Esophagus (tissue), 2 donors: ENCODE results near the gene IPO11. TPM values are rescaled to one million over a fixed set of nuclear protein-coding genes. Genes with fewer than 3 reads are reported as not detected.
"Not testable (repeated sequence)": the region's sequence is repeated elsewhere in the genome, so short reads cannot be mapped to it uniquely, and the experiment has no call there.

Experiments used
- H3K27ac ChIP-seq, 2 donors: one replicate each; pipeline ENCODE4 v1.5.1; 2013; ENCODE audit warnings: low read depth in 2 of 2, mild to moderate bottlenecking in 2 of 2, inconsistent platforms in 1 of 2, low read length in 1 of 2, moderate library complexity in 1 of 2
- H3K27me3 ChIP-seq, 2 donors: one replicate each; pipeline ENCODE4 v1.6.1; 2013; ENCODE audit warnings: low read length in 2 of 2, control low read depth in 1 of 2, mild to moderate bottlenecking in 1 of 2; ENCODE audit not compliant: insufficient read depth in 2 of 2, control insufficient read depth in 1 of 2
- H3K36me3 ChIP-seq, 2 donors: one replicate each; pipeline ENCODE4 v1.6.1; 2013; ENCODE audit warnings: low read length in 1 of 2; ENCODE audit not compliant: control insufficient read depth in 2 of 2, insufficient read depth in 2 of 2
- H3K4me1 ChIP-seq, 2 donors: one replicate each; pipeline ENCODE4 v1.6.1; 2013; ENCODE audit warnings: low read length in 1 of 2; ENCODE audit not compliant: control insufficient read depth in 2 of 2, insufficient read depth in 2 of 2
- H3K4me3 ChIP-seq, 2 donors: one replicate each; pipeline ENCODE4 v1.5.1; 2013; ENCODE audit warnings: low read length in 2 of 2, mild to moderate bottlenecking in 2 of 2, low read depth in 1 of 2, moderate library complexity in 1 of 2
- H3K9me3 ChIP-seq, 2 donors: one replicate each; pipeline ENCODE4 v1.6.1; 2013; ENCODE audit warnings: mild to moderate bottlenecking in 2 of 2, low read depth in 1 of 2, low read length in 1 of 2, moderate library complexity in 1 of 2; ENCODE audit not compliant: control insufficient read depth in 2 of 2, insufficient read depth in 1 of 2
- WGBS, 2 donors: extraction: QIAGEN DNeasy Blood & Tissue Kit; methylation state at CpG; one replicate each; pipeline ENCODE4 v1.1.7; 2013; 5-methylcytosine and 5-hydroxymethylcytosine counted together
- polyA plus RNA-seq, 2 donors: library from polyadenylated mRNA; stranded (reverse); fragments of 200-250 nt; gene quantifications; one replicate each; pipeline ENCODE4 v1.2.3, GENCODE V29; 2013
- donor health status: healthy with polysubstance abuse.
- donor health status: Bipolar disorder and iron deficiency.

Gene IPO11
- polyA plus RNA-seq, 2 donors, result 5.4 to 9.1 TPM

DNA sequence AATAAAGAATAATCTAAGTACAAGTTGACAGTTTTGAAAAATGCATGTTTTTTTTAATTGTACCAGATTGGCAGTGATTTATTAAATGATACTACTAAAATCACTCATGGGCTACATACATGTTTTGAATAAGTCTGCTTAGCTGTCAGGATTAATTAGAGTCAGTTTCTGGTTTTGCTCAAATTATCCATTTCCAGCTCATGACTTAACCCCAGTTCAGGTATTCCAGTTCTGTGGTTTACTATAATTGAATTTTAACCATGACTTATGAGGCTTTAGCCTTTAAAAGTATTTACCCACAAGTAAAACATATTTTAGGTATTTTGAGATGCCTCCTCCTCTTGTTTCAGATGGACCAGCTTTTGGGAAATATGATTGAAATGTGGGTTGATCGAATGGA is 148.2 kb downstream of the IPO11 start:
- WGBS, 2 donors, result 94 to 98% methylated on average over 1 of the region's 1 CpG

DNA sequence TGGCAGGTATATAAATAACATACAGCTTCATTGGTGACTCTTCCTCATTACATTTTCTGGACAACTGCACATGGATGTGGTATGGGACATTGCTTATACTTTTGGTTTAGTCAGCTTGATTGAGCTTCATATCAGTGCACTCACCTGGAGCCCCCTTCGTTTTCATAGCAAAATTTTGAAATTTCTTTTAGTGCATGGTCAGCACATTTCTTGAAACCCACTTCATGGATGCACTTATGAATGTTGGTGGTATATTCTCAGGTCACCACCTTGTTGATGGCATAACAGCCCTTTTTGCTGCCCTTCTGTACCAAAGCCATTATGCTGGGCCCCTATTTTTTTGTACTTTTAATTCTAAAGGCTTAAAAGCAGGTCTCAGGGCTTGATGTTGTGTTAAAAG is 149.3 kb downstream of the IPO11 start:
- no peak overlapping the region for H3K27ac ChIP-seq
- WGBS, 2 donors, result 83 to 94% methylated on average over 1 of the region's 1 CpG

More for the DNA sequence above, 148.2 kb downstream of the IPO11 start:
- no peak overlapping the region for H3K27ac ChIP-seq
- no peaks in the 10 kb centered on the region for H3K4me1 ChIP-seq
- H3K4me3 ChIP-seq, result no peak overlapping the region
- H3K36me3 ChIP-seq, result peaks cover 0 to 2% of the 10 kb centered on the region in 2 donors
- no peaks in the 10 kb centered on the region for H3K9me3 ChIP-seq
- H3K27me3 ChIP-seq, result no peaks in the 10 kb centered on the region

DNA sequence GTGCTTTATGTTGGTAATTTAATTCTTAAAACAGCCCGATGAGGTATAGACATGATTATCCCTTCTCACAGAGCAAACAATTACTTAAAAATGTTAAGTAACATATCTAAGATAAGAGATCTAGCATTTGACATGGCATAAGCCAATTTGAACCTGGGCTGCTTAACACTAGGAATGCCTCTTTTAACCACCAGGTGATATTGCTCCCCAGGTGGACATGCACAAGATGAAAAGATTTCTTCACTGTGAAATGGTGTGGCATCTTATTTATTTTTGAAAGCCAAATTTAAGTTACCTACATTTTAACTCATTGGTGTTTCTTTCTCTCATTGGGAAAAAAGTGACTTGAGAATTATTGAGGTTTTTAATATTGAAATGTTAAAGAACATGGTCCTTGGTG is 150.3 kb downstream of the IPO11 start:
- Histone ChIP-seq H3K27ac (no peak overlapping the region), H3K9me3 (peaks cover 0 to 2% of the 10 kb centered on the region in 2 donors), H3K4me3 (no peak overlapping the region), H3K27me3 (no peaks in the 10 kb centered on the region), H3K4me1 (no peaks in the 10 kb centered on the region), H3K36me3 (peaks cover 0 to 2% of the 10 kb centered on the region in 2 donors)
- 70 to 73% methylated on average over 1 of the region's 1 CpG for WGBS, 2 donors

More for the DNA sequence above, 149.3 kb downstream of the IPO11 start:
- no peaks in the 10 kb centered on the region for H3K9me3 ChIP-seq
- no peak overlapping the region for H3K4me3 ChIP-seq
- H3K27me3 ChIP-seq, result no peaks in the 10 kb centered on the region
- no peaks in the 10 kb centered on the region for H3K4me1 ChIP-seq
- H3K36me3 ChIP-seq, result peaks cover 0 to 2% of the 10 kb centered on the region in 2 donors

DNA sequence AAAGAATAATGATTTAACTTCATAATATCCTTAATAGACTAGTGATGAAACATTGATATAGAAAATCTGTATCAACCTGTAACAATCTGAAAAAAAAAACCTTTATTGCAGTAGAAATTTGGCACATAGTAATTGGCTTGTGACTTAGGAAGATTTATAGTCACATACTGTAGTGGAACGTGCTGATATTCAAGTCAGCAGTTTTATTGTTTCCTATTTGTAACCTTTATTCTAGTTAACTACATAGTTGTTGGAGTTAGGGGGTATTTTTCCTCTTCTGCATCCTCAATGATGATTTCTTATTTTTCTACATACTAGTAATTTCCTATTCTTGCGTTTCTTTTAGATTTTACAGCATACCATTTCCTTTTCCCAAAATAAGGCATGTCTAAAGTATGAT is 151.5 kb downstream of the IPO11 start:
- no peak overlapping the region for H3K4me3 ChIP-seq
- H3K4me1 ChIP-seq, result no peaks in the 10 kb centered on the region
- H3K27ac ChIP-seq, result no peak overlapping the region
- 67 to 72% methylated on average over 2 of the region's 2 CpGs for WGBS, 2 donors
- peaks cover 0 to 3% of the 10 kb centered on the region in 2 donors for H3K36me3 ChIP-seq
- peaks cover 0 to 2% of the 10 kb centered on the region in 2 donors for H3K9me3 ChIP-seq
- no peaks in the 10 kb centered on the region for H3K27me3 ChIP-seq

DNA sequence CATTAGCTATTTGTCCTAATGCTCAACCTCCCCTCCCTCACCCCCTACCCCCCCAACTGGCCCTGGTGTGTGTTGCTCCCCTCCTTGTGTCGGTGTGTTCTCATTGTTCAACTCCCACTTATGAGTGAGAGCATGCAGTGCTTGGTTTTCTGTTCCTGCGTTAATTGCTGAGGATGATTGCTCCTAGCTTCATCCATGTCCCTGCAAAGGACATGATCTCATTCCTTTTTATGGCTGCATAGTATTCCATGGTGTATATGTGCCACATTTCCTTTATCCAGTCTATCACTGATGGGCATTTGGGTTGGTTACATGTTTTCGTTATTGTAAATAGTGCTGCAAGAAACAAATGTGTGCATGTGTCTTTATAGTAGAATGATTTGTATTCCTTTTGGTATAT is 153.2 kb downstream of the IPO11 start:
- H3K4me1 ChIP-seq, H3K27me3 ChIP-seq, H3K36me3 ChIP-seq, H3K9me3 ChIP-seq, H3K27ac ChIP-seq, H3K4me3 ChIP-seq: not testable (repeated sequence)
- 84 to 86% methylated on average over 3 of the region's 3 CpGs for WGBS, 2 donors

DNA sequence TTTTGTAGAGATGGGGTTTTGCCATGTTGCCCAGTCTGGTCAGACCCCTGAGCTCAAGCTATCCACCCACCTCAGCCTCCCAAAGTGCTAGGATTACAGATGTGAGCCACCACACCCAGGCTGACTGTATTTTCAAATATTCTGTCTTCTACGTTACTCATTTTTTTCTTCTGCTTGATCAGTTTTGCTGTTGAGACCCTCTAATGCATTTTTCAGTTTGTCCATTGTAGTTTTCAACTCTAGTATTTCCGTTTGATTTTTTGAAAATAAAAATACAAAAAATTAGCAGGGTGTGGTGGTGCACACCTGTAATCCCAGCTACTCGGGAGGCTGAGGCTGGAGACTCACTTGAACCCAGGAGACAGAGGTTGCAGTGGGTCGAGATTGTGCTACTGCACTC is 155.6 kb downstream of the IPO11 start:
- Histone ChIP-seq H3K9me3 (peaks cover 0 to 2% of the 10 kb centered on the region in 2 donors), H3K4me1 (no peaks in the 10 kb centered on the region), H3K4me3 (no peak overlapping the region), H3K36me3 (peaks cover 0 to 3% of the 10 kb centered on the region in 2 donors), H3K27ac (no peak overlapping the region), H3K27me3 (no peaks in the 10 kb centered on the region)
- 96% methylated on average over 4 of the region's 4 CpGs for WGBS, 2 donors

DNA sequence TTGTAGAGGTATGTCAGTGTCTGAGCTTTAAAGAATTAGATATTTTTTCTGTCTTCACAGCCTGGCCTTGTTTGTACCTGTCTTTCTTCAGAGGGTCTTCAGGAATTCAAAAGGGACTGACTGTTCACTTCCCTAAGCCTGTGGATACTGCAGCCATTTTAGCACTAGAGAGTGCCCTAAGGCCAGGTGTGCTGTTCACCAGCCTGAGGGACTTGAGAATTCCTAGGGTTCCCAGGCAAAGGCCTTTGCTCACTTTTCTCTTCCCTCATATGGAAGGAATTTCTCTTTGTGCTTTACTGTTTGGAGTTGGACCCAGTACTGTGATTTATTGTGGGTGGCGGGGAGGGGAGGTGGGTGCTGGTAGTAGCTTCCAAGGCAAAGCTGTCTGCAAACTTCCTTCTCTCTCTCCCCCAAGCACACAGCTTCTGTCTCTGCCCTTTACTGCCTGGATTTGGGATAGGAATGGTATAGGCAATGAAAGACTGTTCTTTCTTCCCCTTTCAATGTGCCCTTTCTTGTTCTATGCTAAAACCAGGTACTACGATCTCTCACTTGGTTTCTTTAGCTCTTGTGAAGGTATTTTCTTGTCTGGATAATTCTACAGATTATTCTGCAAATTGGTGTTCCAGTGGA is 156.4 kb downstream of the IPO11 start:
- no peaks in the 10 kb centered on the region for H3K27me3 ChIP-seq
- 93 to 98% methylated on average over 2 of the region's 2 CpGs for WGBS, 2 donors
- peaks cover 0 to 3% of the 10 kb centered on the region in 2 donors for H3K36me3 ChIP-seq
- H3K27ac ChIP-seq, result no peak overlapping the region
- peaks cover 0 to 2% of the 10 kb centered on the region in 2 donors for H3K9me3 ChIP-seq
- no peaks in the 10 kb centered on the region for H3K4me1 ChIP-seq
- H3K4me3 ChIP-seq, result no peak overlapping the region

DNA sequence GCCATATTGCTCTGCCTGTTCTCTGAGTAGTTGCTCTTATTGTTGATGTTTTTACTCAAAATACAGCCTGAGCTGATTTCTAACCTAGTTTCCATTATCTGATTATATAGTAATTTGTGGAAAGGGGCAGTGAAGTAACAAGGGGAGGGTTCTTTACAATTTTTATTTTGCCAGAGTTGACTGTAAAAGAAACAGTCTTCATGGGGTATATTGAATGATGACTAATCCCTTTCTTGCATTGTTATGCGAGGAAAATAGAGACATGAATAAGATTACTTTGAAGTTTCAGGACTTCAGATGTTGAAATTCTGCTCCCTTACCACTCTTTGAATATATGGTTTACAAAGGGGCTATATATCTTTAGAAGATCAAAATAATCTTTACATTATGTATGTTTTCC is 156.9 kb downstream of the IPO11 start:
- WGBS, 2 donors, result 48 to 49% methylated on average over 1 of the region's 1 CpG
- Histone ChIP-seq H3K4me3 (no peak overlapping the region), H3K9me3 (peaks cover 0 to 2% of the 10 kb centered on the region in 2 donors), H3K36me3 (peaks cover 0 to 3% of the 10 kb centered on the region in 2 donors), H3K27ac (no peak overlapping the region), H3K27me3 (no peaks in the 10 kb centered on the region), H3K4me1 (no peaks in the 10 kb centered on the region)

DNA sequence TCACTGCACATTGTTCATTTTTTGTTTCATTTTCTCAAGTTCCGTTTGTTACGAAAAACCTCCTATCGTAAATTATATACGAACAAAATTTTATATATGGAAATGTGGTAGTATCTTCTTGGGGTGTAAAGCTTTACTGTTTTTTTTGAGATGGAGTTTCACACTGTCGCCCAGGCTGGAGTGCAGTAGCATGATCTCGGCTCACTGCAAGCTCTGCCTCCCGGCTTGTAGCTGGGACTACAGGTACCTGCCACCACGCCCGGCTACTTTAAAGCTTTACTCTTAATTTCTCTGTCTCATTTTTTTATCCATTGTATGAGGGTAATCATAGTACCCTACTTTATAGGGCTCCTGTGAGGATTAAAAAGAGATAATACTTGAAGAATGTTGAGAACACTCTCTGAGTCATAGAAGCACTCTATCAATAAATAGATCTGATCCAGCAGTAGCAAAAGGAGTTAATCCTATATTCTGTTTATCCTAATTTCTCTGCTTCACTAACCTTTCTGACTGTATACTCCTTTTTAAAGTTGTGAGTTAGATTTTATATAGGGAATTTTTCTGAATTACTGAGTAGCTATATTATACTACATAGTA is 160.5 kb downstream of the IPO11 start:
- Histone ChIP-seq H3K27me3 (no peaks in the 10 kb centered on the region), H3K4me3 (no peak overlapping the region), H3K27ac (no peak overlapping the region), H3K9me3 (no peaks in the 10 kb centered on the region), H3K4me1 (no peaks in the 10 kb centered on the region), H3K36me3 (peaks cover 0 to 1% of the 10 kb centered on the region in 2 donors)
- WGBS, 2 donors, result 88 to 89% methylated on average over 9 of the region's 9 CpGs

DNA sequence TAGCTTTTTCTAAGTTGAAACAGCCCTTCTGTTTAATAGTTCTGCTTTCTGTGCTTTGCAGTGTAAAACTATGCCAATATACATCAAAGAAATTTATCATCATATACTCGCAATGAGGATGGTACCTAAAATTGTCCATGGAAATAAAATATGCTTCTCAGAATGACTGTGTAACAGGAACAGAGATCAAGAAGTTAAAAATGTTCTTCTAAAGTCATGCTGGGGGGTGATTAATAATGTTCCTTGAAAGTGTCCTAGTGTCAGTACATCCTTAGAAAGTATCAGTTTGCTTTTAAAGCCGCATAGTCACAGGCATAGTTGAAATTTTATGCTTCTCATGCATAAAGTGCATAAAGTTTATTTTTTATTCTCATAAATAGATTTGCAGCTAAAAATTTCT is 162.0 kb downstream of the IPO11 start:
- H3K9me3 ChIP-seq, result no peaks in the 10 kb centered on the region
- no peak overlapping the region for H3K27ac ChIP-seq
- no peaks in the 10 kb centered on the region for H3K4me1 ChIP-seq
- H3K27me3 ChIP-seq, result no peaks in the 10 kb centered on the region
- WGBS, 2 donors, result 77 to 81% methylated on average over 2 of the region's 2 CpGs
- no peak overlapping the region for H3K4me3 ChIP-seq
- no peaks in the 10 kb centered on the region for H3K36me3 ChIP-seq
